ENCODE data around the gene CHRNA10.
A peak's percentile ranks its signal among the peaks of the same experiment; 100 is the strongest.

CHRNA10 gene

DNA sequence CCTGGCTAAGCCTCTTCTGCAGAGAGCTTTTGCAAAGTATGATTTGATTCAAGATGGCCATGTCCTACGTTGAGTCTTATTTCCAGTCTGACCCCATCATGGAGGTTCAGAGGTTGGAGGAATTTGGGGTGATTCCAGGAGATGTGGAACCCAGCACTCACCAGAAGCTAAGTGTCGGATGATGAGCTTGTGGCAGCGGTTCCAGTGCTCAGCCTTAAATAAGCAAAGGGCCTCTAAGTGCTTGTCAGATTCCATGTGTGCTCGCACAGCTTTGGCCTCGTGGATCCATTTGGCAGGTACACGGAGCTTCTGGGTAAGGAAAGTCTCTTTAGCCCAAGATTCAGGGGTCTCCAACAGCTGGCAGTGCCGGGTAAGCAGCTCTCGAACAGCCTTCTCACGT, 11.9 kb upstream of the CHRNA10 start:
- H3K4me2 ChIP-seq (ENCODE audit: low read length, poor library complexity, severe bottlenecking): no peak overlapping the region
- no peak overlapping the region for H2BK120ac ChIP-seq (ENCODE audit: low read depth, low read length)
- no peak for DNase-seq
- no peaks in the 10 kb centered on the region for H3K4me1 ChIP-seq (ENCODE audit: control insufficient read depth, insufficient read depth, low read depth, low read length)
- H2AFZ ChIP-seq (ENCODE audit: low read depth, low read length): no peak overlapping the region
- no peaks in the 10 kb centered on the region for H3K9me3 ChIP-seq (ENCODE audit: control insufficient read depth, low read length)
- H3K4ac ChIP-seq (ENCODE audit: low read depth in 1 of 2, low read length in 2 of 2): no peak overlapping the region
- H3K79me1 ChIP-seq (replicated peaks; ENCODE audit: low read length, poor library complexity, severe bottlenecking): peaks cover 20% of the 10 kb centered on the region
- no peak overlapping the region for H3K27ac ChIP-seq (ENCODE audit: low read length, poor library complexity, severe bottlenecking)
- H3K18ac ChIP-seq (ENCODE audit: low read depth in 1 of 2, low read length in 2 of 2): no peak overlapping the region
- H2BK12ac ChIP-seq (ENCODE audit: low read length in 2 of 2): no peak overlapping the region
- no peak overlapping the region for H3K14ac ChIP-seq (ENCODE audit: low read length in 2 of 2)
- no peak overlapping the region for H3K4me3 ChIP-seq (ENCODE audit: insufficient read depth in 1 of 2, low read depth in 1 of 2, low read length in 2 of 2)
- no peak overlapping the region for H2BK5ac ChIP-seq (ENCODE audit: low read depth, low read length, poor library complexity, severe bottlenecking)
- no peak overlapping the region for H3K23ac ChIP-seq (ENCODE audit: low read length in 2 of 2)
- H2BK15ac ChIP-seq (ENCODE audit: low read depth, poor library complexity, severe bottlenecking): no peak overlapping the region
- WGBS: 99% methylated on average over 9 of the region's 9 CpGs
- no peak overlapping the region for H4K8ac ChIP-seq (ENCODE audit: low read length)
- H4K91ac ChIP-seq (ENCODE audit: low read length): no peak overlapping the region
- peaks cover 40 to 94% of the 10 kb centered on the region in 2 experiments for H3K36me3 ChIP-seq (ENCODE audit: control insufficient read depth in 1 of 2, insufficient read depth in 2 of 2, low read depth in 1 of 2, low read length in 2 of 2)
- no peak overlapping the region for H3K9ac ChIP-seq (ENCODE audit: low read length)
- H3K27me3 ChIP-seq (ENCODE audit: control insufficient read depth in 1 of 2, insufficient read depth in 1 of 2, low read length in 2 of 2): no peaks in the 10 kb centered on the region
- H2AK5ac ChIP-seq (ENCODE audit: low read length, severe bottlenecking): no peak overlapping the region

DNA sequence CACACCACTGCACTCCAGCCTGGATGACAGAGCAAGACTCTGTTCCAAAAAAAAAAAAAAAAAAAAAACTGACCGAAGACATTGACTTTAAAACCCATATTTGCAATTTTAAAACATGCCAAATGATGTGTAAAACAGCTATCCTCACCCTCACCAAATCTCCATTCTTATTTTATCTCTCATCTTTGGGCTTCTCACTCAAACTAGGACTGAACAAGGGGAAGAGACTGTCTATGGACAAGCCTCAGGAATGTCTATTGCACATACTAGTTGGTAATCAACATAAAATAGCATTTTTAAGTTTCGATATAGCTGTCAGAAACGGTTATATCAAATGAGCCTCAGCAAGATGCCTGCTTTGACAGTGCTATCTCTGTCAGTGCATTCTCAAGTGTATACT, 7.9 kb upstream of the CHRNA10 start:
- Histone ChIP-seq H3K79me1 (replicated peaks; ENCODE audit: low read length, poor library complexity, severe bottlenecking) (peaks cover 17% of the 10 kb centered on the region), H2AFZ (ENCODE audit: low read depth, low read length) (no peak overlapping the region), H3K4me2 (ENCODE audit: low read length, poor library complexity, severe bottlenecking) (no peak overlapping the region), H3K4me1 (ENCODE audit: control insufficient read depth, insufficient read depth, low read depth, low read length) (peaks cover 5% of the 10 kb centered on the region), H3K14ac (ENCODE audit: low read length in 2 of 2) (no peak overlapping the region), H3K4ac (ENCODE audit: low read depth in 1 of 2, low read length in 2 of 2) (no peak overlapping the region), H3K18ac (ENCODE audit: low read depth in 1 of 2, low read length in 2 of 2) (no peak overlapping the region), H2BK5ac (ENCODE audit: low read depth, low read length, poor library complexity, severe bottlenecking) (no peak overlapping the region), H3K9me3 (ENCODE audit: control insufficient read depth, low read length) (no peaks in the 10 kb centered on the region), H4K91ac (ENCODE audit: low read length) (no peak overlapping the region), H3K27ac (ENCODE audit: low read length, poor library complexity, severe bottlenecking) (no peak overlapping the region), H4K8ac (ENCODE audit: low read length) (no peak overlapping the region), H3K36me3 (ENCODE audit: control insufficient read depth in 1 of 2, insufficient read depth in 2 of 2, low read depth in 1 of 2, low read length in 2 of 2) (peaks cover 44 to 93% of the 10 kb centered on the region in 2 experiments), H2BK12ac (ENCODE audit: low read length in 2 of 2) (no peak overlapping the region), H3K4me3 (ENCODE audit: insufficient read depth in 1 of 2, low read depth in 1 of 2, low read length in 2 of 2) (no peak overlapping the region), H2BK120ac (ENCODE audit: low read depth, low read length) (no peak overlapping the region), H3K27me3 (ENCODE audit: control insufficient read depth in 1 of 2, insufficient read depth in 1 of 2, low read length in 2 of 2) (no peaks in the 10 kb centered on the region), H3K23ac (ENCODE audit: low read length in 2 of 2) (no peak overlapping the region), H2BK15ac (ENCODE audit: low read depth, poor library complexity, severe bottlenecking) (no peak overlapping the region), H3K9ac (ENCODE audit: low read length) (no peak overlapping the region), H2AK5ac (ENCODE audit: low read length, severe bottlenecking) (no peak overlapping the region)
- DNase-seq: no peak
- 100% methylated on average over 2 of the region's 3 CpGs for WGBS

DNA sequence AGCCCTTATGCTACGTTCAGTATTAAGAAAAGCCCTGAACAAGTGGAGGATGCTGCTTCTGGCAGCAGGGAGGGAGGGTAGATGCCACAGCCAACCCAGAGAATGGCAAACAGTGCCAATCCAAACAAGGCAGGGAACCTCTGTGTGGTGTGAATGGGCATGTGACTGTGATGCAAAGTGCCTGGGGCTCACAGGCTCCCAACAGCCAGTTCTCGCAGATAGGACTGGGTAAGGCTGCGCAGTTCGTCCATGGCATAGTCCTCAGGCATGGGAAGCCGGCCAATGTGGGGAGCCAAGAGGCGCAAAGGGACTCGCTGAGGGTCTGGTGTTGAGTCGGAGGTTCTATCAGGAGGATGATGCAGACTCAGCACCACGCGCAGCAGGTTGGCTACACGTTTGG, 4.8 kb upstream of the CHRNA10 start:
- no peak overlapping the region for H3K18ac ChIP-seq (ENCODE audit: low read depth in 1 of 2, low read length in 2 of 2)
- no peak overlapping the region for H4K8ac ChIP-seq (ENCODE audit: low read length)
- no peak overlapping the region for H4K91ac ChIP-seq (ENCODE audit: low read length)
- H2BK15ac ChIP-seq (ENCODE audit: low read depth, poor library complexity, severe bottlenecking): no peak overlapping the region
- H3K4me2 ChIP-seq (ENCODE audit: low read length, poor library complexity, severe bottlenecking): no peak overlapping the region
- 98% methylated on average over 11 of the region's 11 CpGs for whole genome bisulfite sequencing
- no peaks in the 10 kb centered on the region for H3K9me3 ChIP-seq (ENCODE audit: control insufficient read depth, low read length)
- no peak overlapping the region for H2BK5ac ChIP-seq (ENCODE audit: low read depth, low read length, poor library complexity, severe bottlenecking)
- DNase-seq: no peak
- H2BK120ac ChIP-seq (ENCODE audit: low read depth, low read length): no peak overlapping the region
- peaks cover 53 to 99% of the 10 kb centered on the region in 2 experiments for H3K36me3 ChIP-seq (ENCODE audit: control insufficient read depth in 1 of 2, insufficient read depth in 2 of 2, low read depth in 1 of 2, low read length in 2 of 2)
- H2AFZ ChIP-seq (ENCODE audit: low read depth, low read length): no peak overlapping the region
- no peak overlapping the region for H3K4me3 ChIP-seq (ENCODE audit: insufficient read depth in 1 of 2, low read depth in 1 of 2, low read length in 2 of 2)
- H3K27me3 ChIP-seq (ENCODE audit: control insufficient read depth in 1 of 2, insufficient read depth in 1 of 2, low read length in 2 of 2): no peaks in the 10 kb centered on the region
- no peak overlapping the region for H3K27ac ChIP-seq (ENCODE audit: low read length, poor library complexity, severe bottlenecking)
- no peak overlapping the region for H3K23ac ChIP-seq (ENCODE audit: low read length in 2 of 2)
- no peak overlapping the region for H3K9ac ChIP-seq (ENCODE audit: low read length)
- H3K4me1 ChIP-seq (ENCODE audit: control insufficient read depth, insufficient read depth, low read depth, low read length): peaks cover 5% of the 10 kb centered on the region
- H3K14ac ChIP-seq (ENCODE audit: low read length in 2 of 2): no peak overlapping the region
- H2BK12ac ChIP-seq (ENCODE audit: low read length in 2 of 2): no peak overlapping the region
- H3K79me1 ChIP-seq (replicated peaks; ENCODE audit: low read length, poor library complexity, severe bottlenecking): peaks cover 21% of the 10 kb centered on the region
- H2AK5ac ChIP-seq (ENCODE audit: low read length, severe bottlenecking): no peak overlapping the region
- no peak overlapping the region for H3K4ac ChIP-seq (ENCODE audit: low read depth in 1 of 2, low read length in 2 of 2)

DNA sequence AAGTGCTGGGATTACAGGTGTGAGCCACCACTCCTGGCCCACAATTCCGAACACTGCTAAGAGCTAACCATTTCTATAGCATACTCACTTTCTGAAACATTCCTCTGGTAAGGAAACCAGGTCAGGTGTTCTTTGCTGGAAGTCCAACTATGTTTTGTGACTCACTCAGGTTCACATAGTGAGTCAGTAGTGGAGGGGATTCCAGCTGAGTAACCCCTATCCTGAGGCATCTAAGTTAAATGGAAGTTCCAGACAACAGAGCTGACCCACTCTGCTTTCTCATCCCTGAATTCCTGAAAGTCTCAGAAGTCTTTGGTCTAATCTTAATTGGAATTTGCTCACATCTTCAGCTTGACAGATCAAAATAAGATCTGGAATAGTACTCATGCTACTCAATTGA, 3.0 kb upstream of the CHRNA10 start:
- H2BK5ac ChIP-seq (ENCODE audit: low read depth, low read length, poor library complexity, severe bottlenecking): no peak overlapping the region
- no peak overlapping the region for H2AK5ac ChIP-seq (ENCODE audit: low read length, severe bottlenecking)
- H3K9ac ChIP-seq (ENCODE audit: low read length): no peak overlapping the region
- no peak overlapping the region for H4K91ac ChIP-seq (ENCODE audit: low read length)
- H3K27ac ChIP-seq (ENCODE audit: low read length, poor library complexity, severe bottlenecking): peak overlapping the region; percentile 64
- H3K79me1 ChIP-seq (replicated peaks; ENCODE audit: low read length, poor library complexity, severe bottlenecking): peaks cover 16% of the 10 kb centered on the region
- no peak overlapping the region for H3K4me3 ChIP-seq (ENCODE audit: insufficient read depth in 1 of 2, low read depth in 1 of 2, low read length in 2 of 2)
- peaks cover 57 to 99% of the 10 kb centered on the region in 2 experiments for H3K36me3 ChIP-seq (ENCODE audit: control insufficient read depth in 1 of 2, insufficient read depth in 2 of 2, low read depth in 1 of 2, low read length in 2 of 2)
- H2BK15ac ChIP-seq (ENCODE audit: low read depth, poor library complexity, severe bottlenecking): no peak overlapping the region
- DNase-seq: peak; percentile 28
- H2BK120ac ChIP-seq (ENCODE audit: low read depth, low read length): no peak overlapping the region
- H3K4ac ChIP-seq (ENCODE audit: low read depth in 1 of 2, low read length in 2 of 2): no peak overlapping the region
- no CpG with 5 or more reads among the region's 1 CpG for WGBS
- no peaks in the 10 kb centered on the region for H3K9me3 ChIP-seq (ENCODE audit: control insufficient read depth, low read length)
- H4K8ac ChIP-seq (ENCODE audit: low read length): no peak overlapping the region
- H3K4me1 ChIP-seq (ENCODE audit: control insufficient read depth, insufficient read depth, low read depth, low read length): peaks cover 5% of the 10 kb centered on the region
- no peak overlapping the region for H3K14ac ChIP-seq (ENCODE audit: low read length in 2 of 2)
- no peak overlapping the region for H2AFZ ChIP-seq (ENCODE audit: low read depth, low read length)
- H3K18ac ChIP-seq (ENCODE audit: low read depth in 1 of 2, low read length in 2 of 2): no peak overlapping the region
- no peak overlapping the region for H2BK12ac ChIP-seq (ENCODE audit: low read length in 2 of 2)
- H3K4me2 ChIP-seq (ENCODE audit: low read length, poor library complexity, severe bottlenecking): no peak overlapping the region
- no peaks in the 10 kb centered on the region for H3K27me3 ChIP-seq (ENCODE audit: control insufficient read depth in 1 of 2, insufficient read depth in 1 of 2, low read length in 2 of 2)
- H3K23ac ChIP-seq (ENCODE audit: low read length in 2 of 2): no peak overlapping the region

Data from mesenchymal stem cell (in vitro differentiated cells and primary cell).